Testis (tissue), 2 donors: ENCODE data around the gene FXYD2.

ENCODE experiments used
- CTCF ChIP-seq, 3 experiments: fragments of 450-650 bp in 2 of 3; fragments of 200-600 bp in 1 of 3; sonication (generic) in 1 of 3; IDR thresholded peaks; one replicate each; pipeline ENCODE4 v1.5.1; 2016 to 2019; ENCODE audit warnings: antibody characterized with exemption in 3 of 3, mild to moderate bottlenecking in 2 of 3, moderate library complexity in 1 of 3
- POLR2A ChIP-seq: fragments of 450-650 bp; IDR thresholded peaks from one replicate; pipeline ENCODE4 v1.6.1; 2017; ENCODE audit warnings: antibody characterized with exemption, mild to moderate bottlenecking, moderate library complexity

GRCh38 chr11:117820516-117820915, 4.0 kb downstream of the FXYD2 start:
- TF ChIP-seq CTCF (IDR thresholded peaks at IDR 0.05) (no peak), POLR2A (no peak)
